ENCODE results near the gene BICDL1.

BICDL1 gene

DNA sequence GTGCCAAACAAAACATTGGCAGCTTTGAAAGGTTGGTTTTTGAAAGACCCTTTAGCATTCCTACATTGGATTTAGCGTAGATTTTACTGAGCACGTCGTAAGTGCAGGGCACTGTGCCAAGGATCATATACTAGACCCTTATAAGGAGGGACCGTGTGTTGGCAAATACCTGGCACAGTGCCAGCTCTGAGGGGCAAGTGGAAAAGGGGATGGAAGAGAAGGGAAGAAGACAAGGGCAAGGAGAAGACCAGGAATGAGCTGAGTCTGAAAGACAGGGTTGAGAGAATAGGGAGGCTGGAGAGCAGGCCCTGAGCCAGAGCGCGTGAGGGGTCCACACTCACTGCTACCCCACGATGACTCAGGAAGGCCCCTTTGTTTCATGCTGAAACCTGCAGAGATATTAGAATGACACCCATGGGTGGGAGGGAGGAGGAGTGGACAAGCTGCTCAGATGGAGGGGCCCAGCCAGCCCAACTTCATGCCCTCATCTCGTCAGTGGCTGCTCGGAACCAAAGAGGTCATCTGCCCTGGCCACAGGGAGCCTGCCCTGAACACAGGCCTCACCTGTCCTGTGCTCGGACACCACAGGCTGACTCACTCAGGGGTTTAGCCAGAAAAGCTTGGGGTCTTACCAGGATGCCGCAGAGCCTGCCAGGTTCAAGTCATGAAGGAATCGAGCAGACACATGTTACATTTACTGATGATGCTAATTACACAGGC is 102.5 kb downstream of the BICDL1 start:
- peaks cover 0 to 26% of the 10 kb centered on the region in 2 experiments; a peak in 1 of 3 replicates for H3K36me3 ChIP-seq (ENCODE audit: control insufficient read depth in 2 of 2, insufficient read depth in 1 of 2, low read length in 2 of 2)
- CTCF ChIA-PET = interaction anchor here (0.6 to 1.2 kb wide), 3 partner anchors 9 to 33 kb away, joined by 3 read pairs; no protein-coding TSS in a partner anchor
- TF ChIP-seq ELK4 (IDR thresholded peaks at IDR 0.05; ENCODE audit: borderline replicate concordance, low read depth, low read length) (no peak), ZNF624 (tag by site-specific recombination; IDR thresholded peaks at IDR 0.05) (peak; percentile 99), MZF1 (tag by site-specific recombination; IDR thresholded peaks at IDR 0.05; ENCODE audit: borderline replicate concordance) (0 out of 2 replicates have a peak, but pooled peaks have one; percentile 46), ZNF776 (tag by site-specific recombination; IDR thresholded peaks at IDR 0.05; ENCODE audit: borderline replicate concordance) (peak; percentile 98), ZNF324 (tag by site-specific recombination; IDR thresholded peaks at IDR 0.05) (peak; percentile 32; the same call in 1 of the 2 replicates), ZBTB1 (tag by site-specific recombination; IDR thresholded peaks at IDR 0.05) (no peak), ZNF133 (tag by site-specific recombination; IDR thresholded peaks at IDR 0.05) (0 out of 2 replicates have a peak, but pooled peaks have one; percentile 27), ZNF37A (tag by site-specific recombination; IDR thresholded peaks at IDR 0.05) (peak; percentile 80), ZSCAN4 (tag by site-specific recombination; IDR thresholded peaks at IDR 0.05) (no peak), ZNF544 (tag by site-specific recombination; IDR thresholded peaks at IDR 0.05) (peak; percentile 99), ZNF23 (tag by site-specific recombination; IDR thresholded peaks at IDR 0.05; ENCODE audit: borderline replicate concordance) (no peak), ZNF433 (tag by site-specific recombination; IDR thresholded peaks at IDR 0.05; ENCODE audit: low read depth) (no peak), ZNF366 (tag by site-specific recombination; conservative IDR thresholded peaks at IDR 0.05) (peak; percentile 68), BCL6B (tag by site-specific recombination; IDR thresholded peaks at IDR 0.05) (peak; percentile 68), HIC1 (tag by site-specific recombination; IDR thresholded peaks at IDR 0.05) (0 out of 2 replicates have a peak, but pooled peaks have one; percentile 41), ZNF248 (tag by site-specific recombination; IDR thresholded peaks at IDR 0.05) (peak; percentile 83; the same call in 1 of the 2 replicates), ZNF223 (tag by site-specific recombination; IDR thresholded peaks at IDR 0.05) (no peak), ZNF600 (tag by site-specific recombination; IDR thresholded peaks at IDR 0.05) (no peak), ZNF423 (tag by site-specific recombination; IDR thresholded peaks at IDR 0.05) (no peak), ZFHX2 (tag by site-specific recombination; conservative IDR thresholded peaks at IDR 0.05) (0 out of 2 replicates have a peak, but pooled peaks have one; percentile 11), ZNF777 (tag by site-specific recombination; IDR thresholded peaks at IDR 0.05; ENCODE audit: borderline replicate concordance) (0 out of 2 replicates have a peak, but pooled peaks have one; percentile 18), ZNF112 (tag by site-specific recombination; IDR thresholded peaks at IDR 0.05) (peak; percentile 95), ZNF660 (tag by site-specific recombination; IDR thresholded peaks at IDR 0.05) (peak; percentile 98), ZBTB11 (tag by site-specific recombination; conservative IDR thresholded peaks at IDR 0.05; ENCODE audit: low read depth) (no peak), ZSCAN18 (tag by site-specific recombination; IDR thresholded peaks at IDR 0.05) (0 out of 2 replicates have a peak, but pooled peaks have one; percentile 78), GLI4 (tag by site-specific recombination; IDR thresholded peaks at IDR 0.05) (no peak)

More for the DNA sequence above, 102.5 kb downstream of the BICDL1 start:
- Histone ChIP-seq H3K27ac (ENCODE audit: extremely low read depth, low read depth, low read length) (no peak overlapping the region), H3K9me3 (ENCODE audit: control insufficient read depth, insufficient read depth, low read depth, low read length) (no peaks in the 10 kb centered on the region), H3K4me1 (ENCODE audit: control insufficient read depth, insufficient read depth, low read length) (peaks cover 8% of the 10 kb centered on the region; the same call in 1 of the 2 replicates), H3K4me3 (ENCODE audit: low read depth, low read length) (no peak overlapping the region)
- POLR2A ChIA-PET = interaction anchor here (0.6 to 2.6 kb wide), 3 partner anchors 25 to 583 kb away, joined by 3 to 14 read pairs (median 9); partner anchors contain the start of gene RAB35
